Heart left ventricle (tissue), 16 donors: ENCODE measurements around the gene HS1BP3. TPM values are rescaled to one million over a fixed set of nuclear protein-coding genes. Genes with fewer than 3 reads are reported as not detected.

Source experiments
- ATAC-seq, 4 donors: fragments of 200-7000 bp; cut with Tn5 transposase; one replicate each; pipeline ENCODE4 v1.9.1; 2020 to 2022; ENCODE audit warnings: moderate library complexity in 4 of 4, mild to moderate bottlenecking in 3 of 4, moderate number of reproducible peaks in 1 of 4
- DNase-seq, 5 donors: peaks; one replicate each; pipeline ENCODE4 v3.0.0-alpha.2; 2020
- H3K27ac ChIP-seq, 12 donors: fragments of 200-600 bp; sonication (generic) in 4 of 12; one replicate each; pipeline versions ENCODE4 v1.5.0 to v1.8.0; 2016 to 2022; ENCODE audit warnings: mild to moderate bottlenecking in 2 of 12
- H3K27me3 ChIP-seq, 9 donors: fragments of 200-600 bp; sonication (generic) in 2 of 9; one replicate each; pipeline versions ENCODE4 v1.5.1 to v1.8.0; 2016 to 2022; ENCODE audit warnings: mild to moderate bottlenecking in 3 of 9
- H3K36me3 ChIP-seq, 9 donors: fragments of 200-600 bp; sonication (generic) in 2 of 9; one replicate each; pipeline versions ENCODE4 v1.5.0 to v1.8.0; 2018 to 2022; ENCODE audit warnings: mild to moderate bottlenecking in 2 of 9
- H3K4me1 ChIP-seq, 12 donors: fragments of 200-600 bp; sonication (generic) in 4 of 12; one replicate each; pipeline versions ENCODE4 v1.5.0 to v1.8.0; 2016 to 2022; ENCODE audit warnings: mild to moderate bottlenecking in 3 of 12
- H3K4me3 ChIP-seq, 12 donors: fragments of 200-600 bp; sonication (generic) in 4 of 12; one replicate each; pipeline versions ENCODE4 v1.5.0 to v1.8.0; 2017 to 2022; ENCODE audit warnings: mild to moderate bottlenecking in 9 of 12, moderate library complexity in 4 of 12
- H3K9me3 ChIP-seq, 12 donors: fragments of 200-600 bp; sonication (generic) in 4 of 12; one replicate each; pipeline versions ENCODE4 v1.5.0 to v1.8.0; 2016 to 2022; ENCODE audit warnings: mild to moderate bottlenecking in 1 of 12
- POLR2A ChIP-seq, 2 donors: fragments of 450-650 bp; IDR thresholded peaks; one replicate each; pipeline ENCODE4 v1.6.1; 2017; ENCODE audit warnings: antibody characterized with exemption in 2 of 2, mild to moderate bottlenecking in 2 of 2, moderate library complexity in 2 of 2
- WGBS, 4 donors: extraction: QIAGEN DNeasy Blood & Tissue Kit in 2 of 4; methylation state at CpG; one replicate each; pipeline versions ENCODE4 v1.1.5 to v1.1.7; 2013 to 2018; 5-methylcytosine and 5-hydroxymethylcytosine counted together
- intact Hi-C, 10 donors: fragments of 100-400 bp; cut with DNase I; formaldehyde crosslinking; loops; one replicate each; pipeline versions ENCODE4 v1.11.1 to v1.14.2; 2022
- polyA plus RNA-seq, 2 donors: library from polyadenylated mRNA; stranded (reverse); fragments of 200-250 nt; gene quantifications; one replicate each; pipeline ENCODE4 v1.2.3, GENCODE V29; 2013
- total RNA-seq, 9 donors: library from RNA; depleted of rRNA in 2 of 9; stranded (reverse); fragments of >200 nt in 2 of 9; fragmentation: NEBNext Ultra II Directional in 3 of 9; extraction: Animal tissue kit (Norgen Biotek cat#: 25700) in 3 of 9; gene quantifications; one replicate each; pipeline versions ENCODE4 v1.1.0 to v1.2.4, GENCODE V29; 2016 to 2023
- TF ChIP-seq, protein P1 (sequence below), 12 donors: fragments of 200-600 bp; sonication (generic) in 4 of 12; IDR thresholded peaks; one replicate each; pipeline versions ENCODE4 v1.5.0 to v1.8.0; 2018 to 2022; ENCODE audit warnings: antibody characterized with exemption in 12 of 12, mild to moderate bottlenecking in 5 of 12
- donor health status: ischemic (EF 13 %, LVEDD 7.1; RV severe dilation, severe dysfunction).
- donor health status: healthy with polysubstance abuse.
- donor health status: DM: no; HTN: yes; CAD: no.
- donor health status: DM: no; HTN: no; CAD: no.
- donor health status: ischemic (EF 25% LVEDD 6.9; RV normal size, moderate dysfunction).
- donor health status: ischemic (EF 25% LVEDD 5.7; RV mildly dilated, moderate dysfunction).
- donor health status: healthy.
- donor health status: DM: yes; HTN: yes; CAD: no.
- donor health status: ischemic (EF 35%, LVEDD 5.7; RV mildly dilated, moderate dysfunction).
- donor health status: nonischemic (EF 11% LVEDD 7.7; RV severe dilation, severe dysfunction).
- donor health status: DM: yes; HTN: yes; CAD: no.
- donor health status: PGD.
- donor health status: ischemic (EF 29% LVEDD 5.4; RV normal size, mild dysfunction).
- donor health status: nonischemic (EF 23%, LVEDD 6.1; RV moderate dilation, normal function).

Gene HS1BP3
- total and polyA plus RNA-seq, 11 donors = 12.7 to 23.7 (median 21.0) TPM

DNA sequence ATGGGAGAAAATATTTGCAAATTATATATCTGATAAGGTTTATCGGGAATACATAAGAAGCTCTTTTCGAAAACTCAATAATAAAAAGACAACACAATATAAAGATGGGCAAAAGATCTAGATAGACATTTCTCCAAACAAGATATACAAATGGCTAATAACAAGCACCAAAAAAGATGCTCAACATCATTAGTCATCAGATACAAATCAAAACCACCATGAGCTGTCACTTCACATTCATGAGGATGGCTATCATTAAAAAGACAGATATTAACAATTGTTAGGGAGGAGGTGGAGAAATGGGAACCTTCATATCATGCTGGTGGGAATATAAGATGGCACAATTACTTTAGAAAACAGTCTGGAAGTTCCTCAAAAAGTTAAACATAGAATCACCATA, 48.1 kb downstream of the HS1BP3 start:
- intact Hi-C loops = loop anchor here in 3 of 10 donors (5.0 kb wide), 1 partner anchor 34 kb away; no protein-coding TSS in a partner anchor
- 94 to 98% (median 95%) methylated on average over 2 of the region's 2 CpGs for WGBS, 4 donors
- no peaks in the 10 kb centered on the region for H3K36me3 ChIP-seq
- ATAC-seq (no peak), DNase-seq (no peak)
- peaks cover 9 to 53% (median 36%) of the 10 kb centered on the region in 12 donors for H3K4me1 ChIP-seq
- no peak for TF ChIP-seq POLR2A (IDR thresholded peaks at IDR 0.05)
- TF ChIP-seq, protein P1, sequence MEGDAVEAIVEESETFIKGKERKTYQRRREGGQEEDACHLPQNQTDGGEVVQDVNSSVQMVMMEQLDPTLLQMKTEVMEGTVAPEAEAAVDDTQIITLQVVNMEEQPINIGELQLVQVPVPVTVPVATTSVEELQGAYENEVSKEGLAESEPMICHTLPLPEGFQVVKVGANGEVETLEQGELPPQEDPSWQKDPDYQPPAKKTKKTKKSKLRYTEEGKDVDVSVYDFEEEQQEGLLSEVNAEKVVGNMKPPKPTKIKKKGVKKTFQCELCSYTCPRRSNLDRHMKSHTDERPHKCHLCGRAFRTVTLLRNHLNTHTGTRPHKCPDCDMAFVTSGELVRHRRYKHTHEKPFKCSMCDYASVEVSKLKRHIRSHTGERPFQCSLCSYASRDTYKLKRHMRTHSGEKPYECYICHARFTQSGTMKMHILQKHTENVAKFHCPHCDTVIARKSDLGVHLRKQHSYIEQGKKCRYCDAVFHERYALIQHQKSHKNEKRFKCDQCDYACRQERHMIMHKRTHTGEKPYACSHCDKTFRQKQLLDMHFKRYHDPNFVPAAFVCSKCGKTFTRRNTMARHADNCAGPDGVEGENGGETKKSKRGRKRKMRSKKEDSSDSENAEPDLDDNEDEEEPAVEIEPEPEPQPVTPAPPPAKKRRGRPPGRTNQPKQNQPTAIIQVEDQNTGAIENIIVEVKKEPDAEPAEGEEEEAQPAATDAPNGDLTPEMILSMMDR (IDR thresholded peaks at IDR 0.05) = no peak
- no peak overlapping the region for H3K4me3 ChIP-seq
- no peaks in the 10 kb centered on the region for H3K9me3 ChIP-seq
- H3K27me3 ChIP-seq = no peaks in the 10 kb centered on the region
- no peak overlapping the region for H3K27ac ChIP-seq

DNA sequence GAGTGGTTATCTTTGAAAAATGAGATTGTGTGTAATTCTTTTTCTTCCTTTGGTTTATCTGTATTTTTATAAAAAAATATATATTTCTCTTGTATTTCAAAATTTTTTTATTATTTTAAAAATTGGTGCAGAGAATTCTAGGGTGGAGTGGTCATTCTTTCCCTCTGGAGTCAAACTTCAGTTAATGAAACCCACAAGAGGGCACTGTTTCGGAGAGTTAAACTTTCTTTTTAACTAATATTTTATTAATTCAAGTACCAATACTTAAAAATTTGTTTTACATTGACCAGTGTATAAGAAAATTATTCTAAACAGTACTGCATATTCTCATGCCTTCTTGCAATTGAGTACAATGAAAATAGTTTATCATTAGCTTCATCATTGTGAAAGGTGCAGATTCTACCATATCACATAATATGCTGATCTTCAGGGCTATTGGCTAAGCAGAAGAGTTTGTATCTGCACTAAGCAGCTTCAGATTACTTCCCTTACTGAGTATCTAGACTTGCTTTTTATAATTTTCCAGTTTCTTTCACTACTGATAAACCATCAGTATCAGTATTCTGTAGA, 50.1 kb downstream of the HS1BP3 start:
- intact Hi-C loops = loop anchor here in 4 of 10 donors (1.0 to 5.0 kb wide), 2 partner anchors 34 to 36 kb away; no protein-coding TSS in a partner anchor
- ATAC-seq (no peak), DNase-seq (no peak)
- Histone ChIP-seq H3K4me3 (no peak overlapping the region), H3K27me3 (no peaks in the 10 kb centered on the region), H3K4me1 (peaks cover 13 to 73% (median 55%) of the 10 kb centered on the region in 12 donors), H3K36me3 (no peaks in the 10 kb centered on the region), H3K9me3 (no peaks in the 10 kb centered on the region), H3K27ac (peak overlapping the region in 10 of 12 donors; percentile 23 to 92 (median 80))
- TF ChIP-seq, protein P1 (IDR thresholded peaks at IDR 0.05) = peak; percentile 22 to 64 (median 48)
- no peak for TF ChIP-seq POLR2A (IDR thresholded peaks at IDR 0.05)
- WGBS, 4 donors = 60 to 81% (median 68%) methylated on average over 1 of the region's 1 CpG

DNA sequence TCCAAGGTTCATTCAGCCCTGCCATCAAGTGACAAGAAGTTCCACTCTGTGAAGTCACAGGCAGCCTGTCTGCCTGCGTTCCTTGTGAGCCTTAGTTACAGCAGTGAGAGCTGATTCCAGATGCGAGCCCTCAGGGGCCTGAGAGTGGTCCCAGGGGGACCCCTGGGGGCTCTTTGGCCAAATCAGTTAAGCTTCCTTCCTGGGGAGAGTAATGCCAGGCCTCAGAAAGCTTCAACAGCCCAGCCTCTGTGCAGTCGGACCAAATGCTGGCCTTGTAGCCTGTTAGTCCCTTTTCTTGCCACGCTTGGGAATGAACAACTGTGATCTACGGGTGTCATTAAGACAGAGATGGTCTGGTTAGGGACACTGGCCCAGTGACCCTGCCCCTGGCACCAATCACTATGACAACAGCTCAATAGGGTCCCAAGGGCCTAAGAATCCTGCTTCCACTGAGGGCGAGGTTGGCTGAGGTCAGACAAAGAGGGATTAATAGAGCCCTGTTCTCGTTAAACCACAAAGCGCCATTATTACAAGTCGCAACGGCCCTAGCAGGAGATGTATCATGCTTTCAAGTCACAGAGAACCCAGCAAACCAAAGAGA, 50.9 kb downstream of the HS1BP3 start:
- H3K9me3 ChIP-seq = no peaks in the 10 kb centered on the region
- no peaks in the 10 kb centered on the region for H3K27me3 ChIP-seq
- WGBS, 4 donors = 65 to 78% (median 75%) methylated on average over 10 of the region's 10 CpGs
- H3K4me1 ChIP-seq = peaks cover 13 to 75% (median 59%) of the 10 kb centered on the region in 12 donors
- DNase-seq (peak in 1 of 5 donors; percentile 19), ATAC-seq (no peak)
- H3K4me3 ChIP-seq = no peak overlapping the region
- no peaks in the 10 kb centered on the region for H3K36me3 ChIP-seq
- no peak for TF ChIP-seq POLR2A (IDR thresholded peaks at IDR 0.05)
- TF ChIP-seq, protein P1 (IDR thresholded peaks at IDR 0.05) = no peak
- peak overlapping the region; percentile 70 to 92 (median 83) for H3K27ac ChIP-seq
- intact Hi-C loops = loop anchor here in 8 of 10 donors (1.0 to 10.0 kb wide), 10 partner anchors 17 to 155 kb away; partner anchors contain the start of gene RHOB (in 1 of the 8)

DNA sequence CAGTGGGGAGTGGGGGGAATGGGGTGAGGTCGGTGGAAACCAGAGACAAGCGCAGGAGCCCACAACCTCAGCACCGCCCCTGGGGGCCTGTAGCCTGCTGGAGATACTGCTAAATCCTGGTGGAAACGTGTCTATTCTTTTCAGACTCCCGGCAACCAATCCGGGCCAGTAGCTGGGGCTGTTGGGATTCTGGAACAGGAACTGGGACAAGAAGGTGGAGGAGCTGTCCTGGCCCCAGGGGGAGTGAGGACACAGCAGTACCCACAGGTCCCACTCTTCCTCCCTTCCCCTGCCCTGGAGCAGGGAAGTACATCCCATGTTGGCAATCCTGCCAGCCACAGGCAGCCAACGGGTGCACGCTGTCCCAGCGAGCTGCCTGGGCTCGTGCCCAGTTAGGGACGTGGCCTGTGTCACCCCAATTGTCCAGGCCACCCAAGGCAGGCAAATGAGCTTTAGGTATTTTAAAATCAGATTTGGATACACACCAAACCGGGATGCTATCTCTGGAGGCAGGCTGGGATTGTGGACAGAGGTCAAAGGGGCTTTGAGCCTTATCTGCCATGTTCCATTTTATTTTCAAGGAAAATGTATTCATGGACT, 51.8 kb downstream of the HS1BP3 start:
- peaks cover 13 to 72% (median 55%) of the 10 kb centered on the region in 12 donors for H3K4me1 ChIP-seq
- ATAC-seq (peak; percentile 88 to 91 (median 90)), DNase-seq (peak; percentile 74 to 92 (median 88))
- peak overlapping the region; percentile 52 to 92 (median 82) for H3K27ac ChIP-seq
- H3K36me3 ChIP-seq = no peaks in the 10 kb centered on the region
- WGBS, 4 donors = 20 to 42% (median 26%) methylated on average over 8 to 12 of the region's 12 CpGs
- H3K9me3 ChIP-seq = no peaks in the 10 kb centered on the region
- no peaks in the 10 kb centered on the region for H3K27me3 ChIP-seq
- H3K4me3 ChIP-seq = no peak overlapping the region
- no peak for TF ChIP-seq POLR2A (IDR thresholded peaks at IDR 0.05)
- TF ChIP-seq, protein P1 (IDR thresholded peaks at IDR 0.05) = peak in 3 of 12 donors; percentile 11 to 23 (median 19)
- intact Hi-C loops = loop anchor here in 5 of 10 donors (1.0 to 10.0 kb wide), 9 partner anchors 18 to 154 kb away; partner anchors contain the start of gene RHOB (in 1 of the 5)
